Subcutaneous abdominal adipose tissue (tissue), 5 donors: ENCODE measurements around the gene ELMOD2.

Experiments used
- H3K27ac ChIP-seq: one replicate; pipeline ENCODE4 v1.7.0; 2013; ENCODE audit warnings: low read depth, mild to moderate bottlenecking, inconsistent platforms, low read length, moderate library complexity
- H3K27me3 ChIP-seq, 5 donors: one replicate each; pipeline ENCODE4 v1.7.0; 2013; ENCODE audit warnings: low read length in 5 of 5, inconsistent platforms in 1 of 5; ENCODE audit not compliant: control insufficient read depth in 5 of 5, insufficient read depth in 4 of 5
- H3K36me3 ChIP-seq, 5 donors: one replicate each; pipeline ENCODE4 v1.7.0; 2013; ENCODE audit warnings: low read length in 5 of 5; ENCODE audit not compliant: control insufficient read depth in 5 of 5, insufficient read depth in 5 of 5
- H3K4me1 ChIP-seq, 5 donors: one replicate each; pipeline ENCODE4 v1.7.0; 2013; ENCODE audit warnings: low read length in 5 of 5, mild to moderate bottlenecking in 3 of 5, moderate library complexity in 1 of 5; ENCODE audit not compliant: control insufficient read depth in 5 of 5, insufficient read depth in 5 of 5
- H3K4me3 ChIP-seq, 5 donors: one replicate each; pipeline ENCODE4 v1.7.0; 2013; ENCODE audit warnings: low read length in 5 of 5, low read depth in 1 of 5
- H3K9ac ChIP-seq, 5 donors: one replicate each; pipeline ENCODE4 v1.7.0; 2013; ENCODE audit warnings: low read length in 5 of 5, mild to moderate bottlenecking in 4 of 5, moderate library complexity in 3 of 5
- H3K9me3 ChIP-seq, 5 donors: one replicate each; pipeline ENCODE4 v1.7.0; 2013; ENCODE audit warnings: low read length in 5 of 5; ENCODE audit not compliant: control insufficient read depth in 5 of 5
- donor health status: healthy.
- donor health status: healthy.
- donor health status: healthy.
- donor health status: healthy.
- donor health status: healthy.

ELMOD2 gene

GRCh38 chr4:140523370-140523856 lies 555 bp upstream of the ELMOD2 start:
- peak overlapping the region; percentile 14 for H3K27ac ChIP-seq

GRCh38 chr4:140529434-140529833 lies 5.5 kb downstream of the ELMOD2 start:
- H3K9ac ChIP-seq, result no peak overlapping the region
- no peaks in the 10 kb centered on the region for H3K27me3 ChIP-seq
- H3K27ac ChIP-seq, result no peak overlapping the region
- H3K4me3 ChIP-seq, result no peak overlapping the region
- peaks cover 2 to 9% (median 6%) of the 10 kb centered on the region in 5 donors for H3K4me1 ChIP-seq
- H3K36me3 ChIP-seq, result peaks cover 0 to 30% (median 9%) of the 10 kb centered on the region in 5 donors
- H3K9me3 ChIP-seq, result no peaks in the 10 kb centered on the region

More at GRCh38 chr4:140523370-140523856, 555 bp upstream of the ELMOD2 start:
- Histone ChIP-seq H3K4me1 (peaks cover 2 to 17% (median 15%) of the 10 kb centered on the region in 5 donors), H3K36me3 (peaks cover 0 to 7% (median 5%) of the 10 kb centered on the region in 5 donors), H3K9ac (peak overlapping the region in 2 of 5 donors; percentile 21 to 51), H3K27me3 (no peaks in the 10 kb centered on the region), H3K9me3 (no peaks in the 10 kb centered on the region), H3K4me3 (peak overlapping the region; percentile 63 to 95 (median 92))

GRCh38 chr4:140533951-140534480 lies 10.0 kb downstream of the ELMOD2 start:
- no peak overlapping the region for H3K4me3 ChIP-seq

GRCh38 chr4:140556372-140557085 lies 32.6 kb downstream of the ELMOD2 start:
- no peaks in the 10 kb centered on the region for H3K9me3 ChIP-seq
- no peaks in the 10 kb centered on the region for H3K27me3 ChIP-seq
- no peak overlapping the region for H3K9ac ChIP-seq
- H3K4me1 ChIP-seq, result no peaks in the 10 kb centered on the region
- H3K36me3 ChIP-seq, result peaks cover 0 to 10% (median 2%) of the 10 kb centered on the region in 5 donors
- no peak overlapping the region for H3K4me3 ChIP-seq
- H3K27ac ChIP-seq, result no peak overlapping the region

More at GRCh38 chr4:140533951-140534480, 10.0 kb downstream of the ELMOD2 start:
- no peaks in the 10 kb centered on the region for H3K27me3 ChIP-seq
- H3K36me3 ChIP-seq, result peaks cover 16 to 41% (median 23%) of the 10 kb centered on the region in 5 donors
- no peak overlapping the region for H3K27ac ChIP-seq
- no peaks in the 10 kb centered on the region for H3K9me3 ChIP-seq
- no peak overlapping the region for H3K9ac ChIP-seq
- no peaks in the 10 kb centered on the region for H3K4me1 ChIP-seq

- H3K36me3 ChIP-seq, result peaks cover 0 to 9% (median 0%) of the 10 kb centered on the region in 5 donors
- H3K4me1 ChIP-seq, result no peaks in the 10 kb centered on the region
- no peak overlapping the region for H3K27ac ChIP-seq
- H3K27me3 ChIP-seq, result no peaks in the 10 kb centered on the region
- H3K9ac ChIP-seq, result no peak overlapping the region
- H3K9me3 ChIP-seq, result no peaks in the 10 kb centered on the region
- H3K4me3 ChIP-seq, result no peak overlapping the region
Measured at GRCh38 chr4:140557831-140558435, 34.0 kb downstream of the ELMOD2 start.

GRCh38 chr4:140559696-140560095 lies 35.7 kb downstream of the ELMOD2 start:
- H3K36me3 ChIP-seq, result no peaks in the 10 kb centered on the region
- no peak overlapping the region for H3K27ac ChIP-seq
- H3K4me3 ChIP-seq, result no peak overlapping the region
- H3K4me1 ChIP-seq, result no peaks in the 10 kb centered on the region
- no peak overlapping the region for H3K9ac ChIP-seq
- no peaks in the 10 kb centered on the region for H3K9me3 ChIP-seq
- H3K27me3 ChIP-seq, result no peaks in the 10 kb centered on the region

- Histone ChIP-seq H3K36me3 (no peaks in the 10 kb centered on the region), H3K4me3 (peak within 1 kb of the TSS; percentile 55 to 67 (median 66)), H3K9ac (peak within 1 kb of the TSS in 2 of 5 donors; percentile 15 to 59), H3K27me3 (peaks cover 9 to 33% (median 22%) of the 10 kb centered on the region in 5 donors), H3K9me3 (peaks cover 0 to 13% (median 9%) of the 10 kb centered on the region in 5 donors), H3K4me1 (peaks cover 0 to 25% (median 20%) of the 10 kb centered on the region in 5 donors), H3K27ac (no peak within 1 kb of the TSS)
Measured at GRCh38 chr4:140568507-140569306, 44.7 kb downstream of the ELMOD2 start, which contains the start of gene UCP1. UCP1 (minus strand) TSS chr4:140568961; CDS start chr4:140568729, 232 bp downstream.

- Histone ChIP-seq H3K4me1 (peaks cover 0 to 25% (median 20%) of the 10 kb centered on the region in 5 donors), H3K9me3 (peaks cover 0 to 13% (median 9%) of the 10 kb centered on the region in 5 donors), H3K4me3 (peak overlapping the region; percentile 55 to 67 (median 60)), H3K27me3 (peaks cover 9 to 33% (median 22%) of the 10 kb centered on the region in 5 donors), H3K36me3 (no peaks in the 10 kb centered on the region), H3K27ac (no peak overlapping the region), H3K9ac (no peak overlapping the region)
Measured at GRCh38 chr4:140569307-140569638, 45.3 kb downstream of the ELMOD2 start.

GRCh38 chr4:140571620-140572019 lies 47.7 kb downstream of the ELMOD2 start:
- Histone ChIP-seq H3K27me3 (peaks cover 9 to 32% (median 22%) of the 10 kb centered on the region in 5 donors), H3K27ac (no peak overlapping the region), H3K4me3 (no peak overlapping the region), H3K9ac (no peak overlapping the region), H3K9me3 (peaks cover 0 to 13% (median 9%) of the 10 kb centered on the region in 5 donors), H3K4me1 (peaks cover 0 to 31% (median 25%) of the 10 kb centered on the region in 5 donors), H3K36me3 (no peaks in the 10 kb centered on the region)
